Measurements from ENCODE around the gene LPA. TPM values are rescaled to one million over a fixed set of nuclear protein-coding genes. Genes with fewer than 3 reads are reported as not detected.

Gene LPA
- total RNA-seq, 1 donor from 2014 or later = not detected

- Mint-ChIP-seq H3K4me1 (ENCODE audit: unreplicated experiment) (no peaks in the 10 kb centered on the region), H3K27me3 (ENCODE audit: unreplicated experiment) (no peaks in the 10 kb centered on the region), H3K4me3 (ENCODE audit: unreplicated experiment) (no peak overlapping the region), H3K27ac (ENCODE audit: unreplicated experiment) (no peak overlapping the region), H3K36me3 (ENCODE audit: low read depth, unreplicated experiment) (no peaks in the 10 kb centered on the region), H3K9me3 (ENCODE audit: unreplicated experiment) (no peaks in the 10 kb centered on the region)
- peak; percentile 34 for TF ChIP-seq CTCF (IDR thresholded peaks at IDR 0.05; ENCODE audit: unreplicated experiment)
- peak; percentile 26 for DNase-seq (ENCODE audit: low spot score)
These were observed 3.8 kb upstream of the LPA start for GRCh38 chr6:160667639-160668481.

- no peaks in the 10 kb centered on the region for H3K9me3 Mint-ChIP-seq (ENCODE audit: unreplicated experiment)
- DNase-seq (ENCODE audit: low spot score) = no peak
- H3K27me3 Mint-ChIP-seq (ENCODE audit: unreplicated experiment) = no peaks in the 10 kb centered on the region
- TF ChIP-seq CTCF (IDR thresholded peaks at IDR 0.05; ENCODE audit: unreplicated experiment) = no peak
- no peaks in the 10 kb centered on the region for H3K4me1 Mint-ChIP-seq (ENCODE audit: unreplicated experiment)
- H3K27ac Mint-ChIP-seq (ENCODE audit: unreplicated experiment) = no peak overlapping the region
- H3K36me3 Mint-ChIP-seq (ENCODE audit: low read depth, unreplicated experiment) = peaks cover 3% of the 10 kb centered on the region
- H3K4me3 Mint-ChIP-seq (ENCODE audit: unreplicated experiment) = no peak overlapping the region
These were observed 1.2 kb downstream of the LPA start for GRCh38 chr6:160662842-160663241.

GRCh38 chr6:160662429-160662828 lies 1.6 kb downstream of the LPA start:
- Mint-ChIP-seq H3K9me3 (ENCODE audit: unreplicated experiment) (no peaks in the 10 kb centered on the region), H3K4me1 (ENCODE audit: unreplicated experiment) (no peaks in the 10 kb centered on the region), H3K27me3 (ENCODE audit: unreplicated experiment) (peaks cover 2% of the 10 kb centered on the region), H3K27ac (ENCODE audit: unreplicated experiment) (no peak overlapping the region), H3K4me3 (ENCODE audit: unreplicated experiment) (no peak overlapping the region), H3K36me3 (ENCODE audit: low read depth, unreplicated experiment) (peaks cover 3% of the 10 kb centered on the region)
- no peak for TF ChIP-seq CTCF (IDR thresholded peaks at IDR 0.05; ENCODE audit: unreplicated experiment)
- no peak for DNase-seq (ENCODE audit: low spot score)

- TF ChIP-seq CTCF (IDR thresholded peaks at IDR 0.05; ENCODE audit: unreplicated experiment) = no peak
- peaks cover 3% of the 10 kb centered on the region for H3K36me3 Mint-ChIP-seq (ENCODE audit: low read depth, unreplicated experiment)
- no peak overlapping the region for H3K4me3 Mint-ChIP-seq (ENCODE audit: unreplicated experiment)
- no peak for DNase-seq (ENCODE audit: low spot score)
- H3K27ac Mint-ChIP-seq (ENCODE audit: unreplicated experiment) = no peak overlapping the region
- no peaks in the 10 kb centered on the region for H3K4me1 Mint-ChIP-seq (ENCODE audit: unreplicated experiment)
- H3K27me3 Mint-ChIP-seq (ENCODE audit: unreplicated experiment) = peaks cover 2% of the 10 kb centered on the region
- no peaks in the 10 kb centered on the region for H3K9me3 Mint-ChIP-seq (ENCODE audit: unreplicated experiment)
These were observed 2.9 kb downstream of the LPA start for GRCh38 chr6:160661216-160661615.

- peaks cover 2% of the 10 kb centered on the region for H3K27me3 Mint-ChIP-seq (ENCODE audit: unreplicated experiment)
These were observed 4.5 kb downstream of the LPA start for GRCh38 chr6:160659562-160659961.

More at GRCh38 chr6:160659562-160659961, 4.5 kb downstream of the LPA start:
- TF ChIP-seq CTCF (IDR thresholded peaks at IDR 0.05; ENCODE audit: unreplicated experiment) = no peak
- no peak overlapping the region for H3K27ac Mint-ChIP-seq (ENCODE audit: unreplicated experiment)
- no peak for DNase-seq (ENCODE audit: low spot score)
- no peaks in the 10 kb centered on the region for H3K4me1 Mint-ChIP-seq (ENCODE audit: unreplicated experiment)
- no peaks in the 10 kb centered on the region for H3K9me3 Mint-ChIP-seq (ENCODE audit: unreplicated experiment)
- peaks cover 6% of the 10 kb centered on the region for H3K36me3 Mint-ChIP-seq (ENCODE audit: low read depth, unreplicated experiment)
- no peak overlapping the region for H3K4me3 Mint-ChIP-seq (ENCODE audit: unreplicated experiment)
